LNCaP clone FGC (cell line): Measurements from ENCODE around the gene TBPL2.
"Not testable (repeated sequence)": the region's sequence is repeated elsewhere in the genome, so short reads cannot be mapped to it uniquely, and the experiment has no call there.

Experiments
- DNase-seq: peaks from one replicate; pipeline ENCODE4 v3.0.0-alpha.2; 2011; ENCODE audit warnings: low read depth
- H3K4me3 ChIP-seq: 2 replicates; pipeline ENCODE4 v1.5.1; 2011; ENCODE audit warnings: mild to moderate bottlenecking, low read depth, low read length, control low read depth
- CTCF ChIP-seq: IDR thresholded peaks from 2 replicates; pipeline ENCODE4 v1.5.1; 2012; ENCODE audit warnings: mild to moderate bottlenecking; ENCODE audit not compliant: control insufficient read depth, insufficient read depth; ENCODE audit errors: extremely low read depth

Gene TBPL2

GRCh38 chr14:55388160-55388559, 52.3 kb downstream of the TBPL2 start:
- DNase-seq: no peak
- TF ChIP-seq CTCF: no peak
- no peak overlapping the region for H3K4me3 ChIP-seq

DNA sequence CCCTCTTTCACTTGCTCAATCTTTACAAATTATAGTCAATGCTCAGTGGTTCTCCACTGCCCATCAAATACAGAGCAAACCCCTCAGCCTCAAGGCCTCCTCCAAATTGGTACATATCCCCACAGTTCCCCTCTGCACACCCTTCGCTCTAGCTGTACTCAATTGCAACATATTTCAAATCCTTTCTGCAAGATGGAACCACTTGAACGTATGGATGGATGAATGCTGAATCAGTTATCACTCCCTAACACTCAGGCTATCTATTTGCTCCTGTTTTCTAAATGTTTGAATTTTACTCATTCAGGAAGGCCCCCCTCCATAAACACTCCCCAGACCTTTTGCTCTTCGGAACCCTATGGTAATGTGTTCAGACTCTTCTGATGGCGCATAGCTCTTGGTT, 53.3 kb downstream of the TBPL2 start:
- DNase-seq: no peak
- H3K4me3 ChIP-seq: no peak overlapping the region
- TF ChIP-seq CTCF: no peak

DNA sequence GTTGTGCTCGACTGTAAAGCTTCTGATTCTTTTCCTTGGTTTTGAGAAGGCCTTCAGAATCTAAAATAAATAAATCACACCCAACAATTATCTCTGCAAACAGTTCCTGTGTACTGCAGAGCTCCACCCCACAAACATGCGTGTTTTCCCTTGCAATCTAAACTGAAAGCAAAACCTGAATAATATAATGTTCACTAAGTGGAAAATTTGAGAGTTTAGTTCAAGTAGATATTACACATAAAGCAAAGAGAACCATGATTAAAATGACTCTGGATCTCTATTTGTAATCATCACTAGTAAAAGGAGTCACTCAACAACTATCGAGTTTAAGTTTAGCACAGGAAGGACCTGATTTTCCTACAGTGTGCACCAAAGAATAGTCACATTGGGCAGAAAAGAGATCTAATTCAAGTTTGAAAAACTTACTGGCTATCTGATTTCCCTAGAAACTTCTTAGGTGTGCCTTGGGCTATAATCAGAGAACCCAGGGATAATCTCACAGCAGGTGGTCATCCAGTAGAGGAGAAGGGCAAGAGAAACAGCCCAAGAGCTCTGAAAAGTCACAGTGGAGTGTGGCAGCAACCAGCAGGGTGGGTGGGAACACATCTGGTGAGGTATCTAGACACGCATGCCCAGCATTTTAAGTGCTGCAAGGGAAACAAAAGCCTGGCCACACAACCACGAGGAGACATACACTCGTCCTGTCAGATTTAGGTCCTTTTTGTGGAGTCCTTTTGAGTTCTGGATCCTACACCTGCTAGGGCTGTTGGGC, 54.2 kb downstream of the TBPL2 start:
- H3K4me3 ChIP-seq: no peak overlapping the region
- TF ChIP-seq CTCF: no peak

GRCh38 chr14:55384536-55384935, 55.9 kb downstream of the TBPL2 start:
- H3K4me3 ChIP-seq: no peak overlapping the region
- no peak for TF ChIP-seq CTCF
- DNase-seq: no peak

More for the DNA sequence above, 54.2 kb downstream of the TBPL2 start:
- no peak for DNase-seq

GRCh38 chr14:55383541-55384140, 56.8 kb downstream of the TBPL2 start:
- no peak overlapping the region for H3K4me3 ChIP-seq
- no peak for DNase-seq
- TF ChIP-seq CTCF: no peak

- DNase-seq, H3K4me3 ChIP-seq: not testable (repeated sequence)
These were observed 57.4 kb downstream of the TBPL2 start for GRCh38 chr14:55383056-55383466.

GRCh38 chr14:55382483-55382882, 57.9 kb downstream of the TBPL2 start:
- no peak for DNase-seq
- no peak for TF ChIP-seq CTCF
- no peak overlapping the region for H3K4me3 ChIP-seq
